Neural crest cell (in vitro differentiated cells): ENCODE data around the gene BCAT1. TPM values are rescaled to one million over a fixed set of nuclear protein-coding genes. Genes with fewer than 3 reads are reported as not detected.

Source experiments
- DNase-seq: peaks from one replicate; pipeline ENCODE4 v3.0.0; 2021; ENCODE audit warnings: low read depth, mixed read lengths, low spot score
- H3K27ac Mint-ChIP-seq: one replicate; pipeline ENCODE4 v1.8.0; 2021; ENCODE audit warnings: mild to moderate bottlenecking, mixed read lengths; ENCODE audit not compliant: unreplicated experiment
- H3K27me3 Mint-ChIP-seq: 2 replicates; pipeline ENCODE4 v1.8.0; 2021; ENCODE audit warnings: low read depth, mild to moderate bottlenecking, mixed read lengths
- H3K36me3 Mint-ChIP-seq: 2 replicates; pipeline ENCODE4 v1.8.0; 2021; ENCODE audit warnings: low read depth, mild to moderate bottlenecking, mixed read lengths
- H3K4me1 Mint-ChIP-seq: 2 replicates; pipeline ENCODE4 v1.8.0; 2021; ENCODE audit warnings: mixed read lengths
- H3K4me3 Mint-ChIP-seq: one replicate; pipeline ENCODE4 v1.8.0; 2021; ENCODE audit warnings: mild to moderate bottlenecking, mixed read lengths
- H3K9me3 Mint-ChIP-seq: 2 replicates; pipeline ENCODE4 v1.8.0; 2021; ENCODE audit warnings: mixed read lengths
- CTCF ChIP-seq: fragments of 200-600 bp; sonication (generic); conservative IDR thresholded peaks from 2 replicates; pipeline ENCODE4 v1.5.0; 2021; ENCODE audit warnings: antibody characterized with exemption, mild to moderate bottlenecking
- total RNA-seq: library from RNA; stranded (reverse); gene quantifications from 2 replicates; pipeline ENCODE4 v1.2.1, GENCODE V29; 2021

The BCAT1 gene
- total RNA-seq, 1 donor from 2014 or later: 199 TPM

GRCh38 chr12:24838531-24838950 is 110.4 kb downstream of the BCAT1 start:
- Mint-ChIP-seq H3K4me3 (no peak overlapping the region), H3K4me1 (peaks cover 33% of the 10 kb centered on the region), H3K9me3 (no peaks in the 10 kb centered on the region), H3K27ac (no peak overlapping the region), H3K27me3 (no peaks in the 10 kb centered on the region), H3K36me3 (peaks cover 26% of the 10 kb centered on the region)
- DNase-seq: no peak
- no peak for TF ChIP-seq CTCF

GRCh38 chr12:24835377-24835776 is 113.5 kb downstream of the BCAT1 start:
- no peaks in the 10 kb centered on the region for H3K27me3 Mint-ChIP-seq
- no peak for DNase-seq
- no peak overlapping the region for H3K27ac Mint-ChIP-seq
- peaks cover 26% of the 10 kb centered on the region for H3K4me1 Mint-ChIP-seq
- H3K9me3 Mint-ChIP-seq: no peaks in the 10 kb centered on the region
- H3K36me3 Mint-ChIP-seq: peaks cover 30% of the 10 kb centered on the region
- TF ChIP-seq CTCF: no peak
- H3K4me3 Mint-ChIP-seq: no peak overlapping the region

- Mint-ChIP-seq H3K27me3 (no peaks in the 10 kb centered on the region), H3K36me3 (peaks cover 24% of the 10 kb centered on the region), H3K9me3 (no peaks in the 10 kb centered on the region), H3K4me1 (peaks cover 9% of the 10 kb centered on the region), H3K27ac (no peak overlapping the region), H3K4me3 (no peak overlapping the region)
- DNase-seq: no peak
- TF ChIP-seq CTCF: no peak
These were observed 115.4 kb downstream of the BCAT1 start for GRCh38 chr12:24833513-24833912.

- Mint-ChIP-seq H3K27ac (no peak overlapping the region), H3K9me3 (no peaks in the 10 kb centered on the region), H3K27me3 (no peaks in the 10 kb centered on the region), H3K36me3 (peaks cover 30% of the 10 kb centered on the region), H3K4me3 (no peak overlapping the region), H3K4me1 (no peaks in the 10 kb centered on the region)
- no peak for TF ChIP-seq CTCF
- DNase-seq: no peak
These were observed 124.9 kb downstream of the BCAT1 start for GRCh38 chr12:24823808-24824515.

GRCh38 chr12:24822121-24822899 is 126.6 kb downstream of the BCAT1 start:
- no peaks in the 10 kb centered on the region for H3K27me3 Mint-ChIP-seq
- TF ChIP-seq CTCF: no peak
- no peak for DNase-seq
- H3K9me3 Mint-ChIP-seq: no peaks in the 10 kb centered on the region
- H3K36me3 Mint-ChIP-seq: peaks cover 33% of the 10 kb centered on the region
- H3K4me1 Mint-ChIP-seq: no peaks in the 10 kb centered on the region
- H3K27ac Mint-ChIP-seq: no peak overlapping the region
- no peak overlapping the region for H3K4me3 Mint-ChIP-seq
